GM12873 (cell line): Measurements from ENCODE around the gene HPX.

ENCODE experiments used
- CTCF ChIP-seq: IDR thresholded peaks from 2 replicates; pipeline ENCODE4 v1.5.1; 2012; ENCODE audit warnings: low read depth, mild to moderate bottlenecking, moderate library complexity, low read length, control low read depth; ENCODE audit not compliant: insufficient read depth; ENCODE audit errors: missing control alignments

The HPX gene

GRCh38 chr11:6443269-6444003 lies 2.6 kb upstream of the HPX start:
- peak; percentile 96 for TF ChIP-seq CTCF

GRCh38 chr11:6442441-6442840 lies 1.7 kb upstream of the HPX start:
- no peak for TF ChIP-seq CTCF

- peak; percentile 74 for TF ChIP-seq CTCF
Observed at GRCh38 chr11:6438979-6439571, 1.7 kb downstream of the HPX start.

GRCh38 chr11:6437993-6438392 lies 2.8 kb downstream of the HPX start:
- TF ChIP-seq CTCF: no peak

- no peak for TF ChIP-seq CTCF
Observed at GRCh38 chr11:6437423-6437822, 3.4 kb downstream of the HPX start.

GRCh38 chr11:6433998-6434660 lies 6.7 kb downstream of the HPX start:
- no peak for TF ChIP-seq CTCF

- no peak for TF ChIP-seq CTCF
Observed at GRCh38 chr11:6431861-6432260, 8.9 kb downstream of the HPX start.
